T-helper 1 cell (primary cell): ENCODE data around the gene NMNAT2.

Source experiments
- DNase-seq, 5 donors: peaks; one replicate each; pipeline ENCODE4 v3.0.0-alpha.2; 2012 to 2020

The NMNAT2 gene

DNA sequence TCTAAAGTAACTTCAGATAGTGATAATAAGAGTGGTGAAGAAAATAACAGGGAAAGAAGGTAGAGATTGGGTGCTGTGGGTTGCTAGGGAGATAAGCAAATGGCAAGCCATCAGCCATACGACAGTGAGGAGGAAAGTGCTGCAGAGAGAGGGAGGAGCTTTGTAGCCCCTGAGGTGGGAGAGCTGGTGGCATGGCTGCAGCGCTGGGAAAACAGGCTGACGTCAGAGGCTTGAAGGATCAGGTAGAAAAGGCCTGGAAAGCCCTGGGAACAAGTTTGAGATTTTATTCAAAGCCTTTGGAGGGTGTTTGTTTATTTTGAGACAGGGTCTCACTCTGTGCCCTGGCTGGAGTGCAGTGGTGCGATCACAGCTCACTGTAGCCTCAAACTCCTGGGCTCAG is 109.5 kb downstream of the NMNAT2 start:
- no peak for DNase-seq

DNA sequence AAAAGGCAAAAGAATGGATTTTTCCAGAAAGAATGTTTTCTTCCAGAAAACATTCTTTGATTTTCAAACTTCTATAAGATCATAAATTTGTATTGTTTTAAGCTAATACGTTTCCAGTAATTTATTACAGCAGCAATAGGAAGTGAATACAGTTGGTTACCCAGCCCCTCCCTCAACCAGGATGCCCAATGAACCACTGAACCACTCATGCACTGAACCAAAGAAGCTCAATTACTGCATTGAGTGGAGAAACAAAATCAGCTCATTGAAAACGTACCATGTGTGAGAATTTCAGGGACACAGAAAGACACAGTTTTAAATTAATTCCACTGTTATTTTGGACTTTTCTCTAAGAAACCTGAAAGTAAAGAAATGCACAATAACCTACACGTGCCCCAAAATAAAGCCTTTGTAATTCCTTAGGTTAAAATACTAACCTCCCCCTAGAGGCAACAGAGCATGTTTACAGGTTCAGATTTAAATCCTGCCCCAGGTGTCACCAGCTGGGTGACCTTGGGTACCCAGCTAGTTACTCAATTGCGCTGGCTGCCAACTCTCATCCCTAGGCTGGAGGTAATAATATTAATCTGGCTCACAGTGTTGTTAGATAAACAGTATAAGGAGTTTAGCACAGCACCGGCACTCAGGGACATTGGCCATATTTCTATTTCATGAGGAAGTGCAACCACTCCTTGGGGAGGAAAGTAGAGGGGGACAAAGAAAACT is 111.7 kb downstream of the NMNAT2 start:
- DNase-seq = no peak

DNA sequence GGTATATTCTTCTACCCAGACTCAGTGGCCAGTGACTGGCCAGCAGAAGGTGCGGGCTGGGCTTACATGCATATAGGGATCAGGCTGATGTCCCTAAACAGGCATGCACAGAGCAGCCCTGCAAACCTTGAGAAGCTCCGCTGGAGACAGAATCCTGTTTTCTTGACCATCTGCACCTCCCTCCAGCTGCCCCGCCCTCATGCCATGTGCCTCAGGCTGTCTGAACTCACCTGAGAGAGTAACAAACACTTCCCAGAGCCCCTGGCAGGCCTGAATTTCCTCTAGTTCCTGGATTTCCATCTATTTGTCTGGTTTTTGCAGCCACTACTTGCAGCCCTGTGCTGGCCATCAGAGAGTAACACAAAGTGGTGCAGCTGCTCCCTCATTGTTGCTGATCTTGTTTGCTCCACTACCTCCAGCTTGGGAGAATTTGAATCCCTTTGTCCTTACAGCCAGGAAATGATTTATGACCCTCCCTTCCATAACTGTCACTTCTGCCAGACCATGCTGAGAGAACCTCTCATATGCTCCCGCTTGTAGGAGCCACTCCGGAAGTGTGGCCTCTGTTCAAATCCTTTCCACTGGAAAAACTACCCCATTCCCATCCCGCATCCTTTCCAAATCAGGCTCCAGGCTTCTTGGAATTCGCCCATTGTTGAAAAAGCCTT is 113.6 kb downstream of the NMNAT2 start:
- DNase-seq = no peak

DNA sequence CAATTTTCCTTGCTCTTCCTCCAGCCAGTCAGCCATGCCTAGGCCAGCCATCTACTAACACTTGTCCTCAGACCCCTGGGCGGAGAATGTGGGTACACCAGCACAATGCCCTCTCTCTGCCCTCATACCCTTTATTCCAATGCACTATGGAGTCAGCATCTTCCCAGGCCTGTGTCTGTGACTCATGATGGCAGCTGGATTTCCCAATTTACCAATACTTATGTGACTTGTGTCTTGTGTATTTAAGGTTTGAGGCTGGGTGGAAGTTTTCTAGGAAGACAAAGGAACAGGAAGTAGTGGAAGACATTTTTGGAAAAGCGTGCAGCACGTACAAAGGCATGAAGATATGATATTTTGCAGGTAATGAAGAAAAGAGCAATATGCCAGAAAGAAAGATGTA is 114.3 kb downstream of the NMNAT2 start:
- no peak for DNase-seq

DNA sequence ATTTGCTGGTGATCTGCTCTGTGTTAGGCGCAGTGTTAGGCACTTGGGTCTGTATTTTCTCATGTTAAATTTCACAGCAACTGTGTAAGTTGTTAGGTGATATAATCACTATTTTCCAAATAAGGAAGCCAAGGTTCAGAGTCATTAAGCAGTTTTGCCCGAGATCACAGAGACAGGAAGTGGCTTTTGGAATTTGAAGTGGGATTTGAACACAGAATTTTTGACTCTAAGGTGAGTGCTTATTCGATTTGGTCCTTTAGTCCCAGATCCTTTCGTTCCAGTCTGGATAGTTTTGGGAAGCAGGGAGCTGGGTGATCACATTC is 114.9 kb downstream of the NMNAT2 start:
- no peak for DNase-seq

DNA sequence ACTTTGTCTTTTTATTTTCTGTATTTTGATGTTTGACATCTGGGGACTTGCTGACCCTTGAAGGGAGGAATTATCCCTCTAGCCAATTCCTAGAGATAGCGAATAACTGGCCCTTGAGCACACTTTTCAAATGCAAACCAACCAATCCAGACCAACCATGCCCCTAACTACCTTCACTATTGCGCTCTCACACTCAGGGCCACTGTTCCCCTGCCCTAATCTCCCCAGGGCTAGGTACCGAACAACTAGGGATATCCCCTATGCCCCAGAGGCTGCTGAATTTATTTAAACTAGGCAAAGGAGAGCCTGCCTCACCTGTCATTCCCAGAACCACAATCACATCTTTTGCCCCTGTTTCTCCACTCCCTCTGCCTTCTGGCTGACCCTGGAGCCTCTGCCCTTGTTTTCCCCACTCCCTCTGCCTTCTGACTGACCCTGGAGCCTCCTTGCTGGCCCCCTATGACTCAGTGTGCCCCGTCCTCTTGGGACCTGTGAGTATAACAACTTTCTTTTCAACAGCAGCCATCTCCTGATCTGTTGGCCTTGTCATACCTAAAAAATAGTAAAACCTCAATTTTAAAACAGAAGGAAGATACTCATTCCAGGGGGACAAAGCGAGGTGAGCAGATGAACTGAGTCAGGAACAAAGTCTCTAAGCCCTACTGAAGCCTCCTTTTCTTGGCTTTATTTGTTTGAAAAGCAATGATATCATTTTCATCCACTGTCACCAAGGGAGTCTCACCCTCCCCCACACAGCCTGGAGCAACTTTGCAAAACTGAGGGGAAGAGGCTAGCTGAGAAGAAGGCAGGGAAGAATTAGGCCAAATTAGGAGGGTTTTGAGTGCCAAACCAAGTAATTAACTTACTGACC is 115.5 kb downstream of the NMNAT2 start:
- DNase-seq = no peak

DNA sequence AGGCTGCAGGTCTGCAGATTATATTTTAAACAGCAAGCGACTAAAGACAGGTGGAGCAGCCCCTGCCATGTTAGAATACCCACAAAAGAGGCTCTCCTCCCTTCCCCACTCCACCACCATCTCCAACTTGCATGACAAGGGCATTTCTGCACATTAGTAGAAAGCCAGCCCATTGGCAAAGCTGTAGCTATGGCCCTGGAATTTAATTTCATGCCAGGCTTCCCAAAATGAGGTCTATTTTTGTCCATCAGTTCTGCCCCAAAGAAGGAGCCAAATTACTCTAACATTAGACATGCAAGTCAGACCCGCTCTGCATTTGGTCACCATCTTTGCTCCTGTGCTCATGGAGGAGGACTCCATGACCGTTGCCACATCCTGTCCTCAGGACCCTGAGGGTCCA is 116.9 kb downstream of the NMNAT2 start:
- DNase-seq = no peak

DNA sequence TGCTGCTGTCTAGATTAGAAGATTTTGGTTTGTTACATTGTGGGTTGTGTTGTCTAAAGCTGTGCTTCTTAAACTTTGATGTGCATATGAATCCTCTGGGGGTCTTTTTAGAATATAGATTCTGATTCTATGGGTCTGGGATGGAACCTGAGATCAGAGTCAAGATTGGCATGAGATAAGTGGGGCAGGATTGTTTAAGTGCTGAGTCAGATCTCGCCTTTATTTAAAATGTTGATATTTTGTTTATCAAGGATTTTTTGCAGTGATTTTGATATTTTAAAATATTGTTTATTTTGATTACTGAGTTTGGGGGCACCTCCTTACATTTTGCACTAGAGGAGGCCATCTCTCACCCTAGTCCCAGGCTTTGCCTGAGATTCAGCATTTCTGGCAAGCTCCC is 117.4 kb downstream of the NMNAT2 start:
- no peak for DNase-seq

DNA sequence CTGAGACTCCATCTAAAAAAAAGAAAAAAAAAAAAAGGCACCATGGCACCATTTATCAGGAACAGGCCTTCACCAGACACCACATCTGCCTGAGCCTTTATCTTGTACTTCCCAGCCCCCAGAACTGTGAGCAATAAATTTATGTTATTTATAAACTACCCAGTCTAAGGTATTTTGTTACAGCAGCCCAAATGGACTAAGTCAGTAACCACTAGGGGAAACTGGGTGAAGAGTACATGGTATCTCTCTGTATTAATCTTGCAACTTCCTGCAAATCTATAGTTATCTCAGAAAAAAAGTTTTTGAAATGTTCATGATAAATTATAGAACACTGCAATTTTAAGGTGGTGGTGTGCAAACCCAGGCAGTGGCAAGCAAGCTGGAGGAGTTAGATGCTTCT is 117.8 kb downstream of the NMNAT2 start:
- no peak for DNase-seq

DNA sequence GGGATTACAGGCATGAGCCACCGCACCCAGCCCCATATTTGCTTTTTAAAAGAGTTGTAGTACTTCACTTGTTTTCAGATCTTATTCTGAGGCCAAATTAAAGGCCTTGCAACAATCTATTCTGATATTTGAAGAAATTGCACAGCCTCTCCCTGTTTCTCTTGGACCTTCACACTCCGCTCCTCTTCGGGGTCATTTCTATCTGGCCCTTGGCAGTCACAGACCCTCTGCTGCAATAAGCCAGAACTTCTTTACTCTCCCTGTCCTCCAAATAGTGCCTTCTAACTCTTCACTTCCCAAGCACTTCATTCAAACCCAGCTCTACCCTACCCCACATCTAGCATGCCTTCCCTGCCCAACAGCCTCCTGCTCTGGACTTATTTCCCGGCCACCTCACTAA is 121.4 kb downstream of the NMNAT2 start:
- no peak for DNase-seq

DNA sequence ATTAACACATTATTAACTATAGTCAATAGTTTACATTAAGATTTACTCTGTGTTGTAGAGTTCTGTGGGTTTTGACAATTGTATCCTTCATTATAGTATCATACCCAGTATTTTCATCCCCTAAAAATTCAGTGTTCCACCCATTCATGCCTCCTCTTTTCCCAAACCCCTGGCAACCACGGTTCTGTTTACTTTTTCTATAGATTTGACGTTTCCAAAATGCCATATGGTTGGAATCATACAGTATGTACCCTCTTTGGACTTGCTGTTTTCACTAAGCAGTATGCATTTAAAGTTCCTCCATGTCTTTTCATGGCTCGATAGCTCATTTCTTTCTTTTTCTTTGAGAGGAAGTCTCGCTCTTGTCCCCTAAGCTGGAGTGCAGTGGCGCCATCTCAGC is 122.7 kb downstream of the NMNAT2 start:
- DNase-seq = no peak

DNA sequence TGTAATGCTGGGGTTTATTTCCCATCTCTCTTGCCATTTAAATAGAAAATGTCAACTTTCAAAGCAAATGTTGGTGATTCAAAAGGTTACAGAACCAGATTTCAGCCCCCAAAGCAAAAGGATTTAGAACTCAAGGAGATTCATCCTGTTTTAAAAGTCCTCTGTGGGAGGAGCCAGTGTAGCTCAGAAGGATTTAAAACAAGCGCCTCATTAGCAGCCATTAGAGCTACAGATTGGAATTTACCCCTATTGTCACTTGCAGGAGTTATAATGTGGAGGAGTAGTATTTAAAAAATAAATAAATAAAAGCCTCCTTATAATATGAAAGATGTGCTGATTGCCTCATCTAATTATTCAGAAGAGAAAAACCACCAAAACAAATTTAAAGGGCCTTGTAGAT is 124.3 kb downstream of the NMNAT2 start:
- no peak for DNase-seq

DNA sequence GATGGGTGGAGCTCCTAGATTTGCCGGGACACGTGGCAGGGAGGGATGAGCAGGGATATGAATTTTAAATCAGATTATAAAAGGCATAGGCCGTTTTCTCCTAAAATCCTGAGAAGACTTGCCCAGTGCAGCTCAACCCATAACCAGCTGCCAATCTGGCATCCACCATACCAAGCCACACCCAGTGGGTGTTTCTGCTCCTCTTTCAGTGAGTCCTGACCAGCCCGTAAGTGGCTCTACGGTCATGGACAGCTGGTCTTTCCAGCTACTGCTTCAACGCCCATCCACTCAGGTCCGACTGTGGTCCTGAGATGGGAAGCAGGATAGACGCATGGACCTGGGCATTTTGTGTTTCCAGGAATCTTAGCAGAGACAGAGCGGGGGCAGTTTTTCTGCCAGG is 124.9 kb downstream of the NMNAT2 start:
- DNase-seq = no peak

DNA sequence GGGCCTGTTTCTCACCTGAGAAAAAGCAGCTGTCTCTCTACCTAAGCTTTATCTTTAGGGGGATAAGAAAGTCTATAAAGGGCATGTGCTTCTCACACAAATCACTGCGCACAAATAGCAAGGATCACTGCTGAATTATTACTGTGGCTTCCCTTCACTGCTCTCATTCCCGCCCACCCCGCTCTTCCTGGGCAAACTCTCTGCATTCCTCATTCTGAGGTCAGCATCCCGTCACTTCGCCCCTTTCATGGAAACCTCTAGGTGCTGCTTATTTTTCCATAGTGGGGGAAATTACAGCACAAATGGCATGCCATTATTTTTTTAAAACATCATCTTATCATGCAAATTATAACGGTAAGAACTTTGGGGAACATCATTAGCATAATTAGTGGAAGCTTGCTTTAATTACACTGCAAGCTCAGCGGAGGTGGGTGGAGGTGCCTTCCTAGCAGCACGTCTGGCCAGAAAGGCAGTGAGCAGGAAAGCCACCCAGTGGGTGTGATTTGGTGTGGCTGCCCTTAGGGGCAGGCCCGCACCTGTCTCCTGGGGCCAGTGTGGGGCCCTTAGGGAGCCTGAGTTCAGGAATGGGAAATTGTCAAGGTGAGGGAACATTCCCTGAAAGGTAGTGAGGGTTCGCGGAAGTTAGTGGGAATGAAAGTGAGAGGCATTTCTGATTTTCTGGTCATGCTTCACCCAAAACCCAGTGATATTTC is 126.2 kb downstream of the NMNAT2 start:
- DNase-seq = no peak

DNA sequence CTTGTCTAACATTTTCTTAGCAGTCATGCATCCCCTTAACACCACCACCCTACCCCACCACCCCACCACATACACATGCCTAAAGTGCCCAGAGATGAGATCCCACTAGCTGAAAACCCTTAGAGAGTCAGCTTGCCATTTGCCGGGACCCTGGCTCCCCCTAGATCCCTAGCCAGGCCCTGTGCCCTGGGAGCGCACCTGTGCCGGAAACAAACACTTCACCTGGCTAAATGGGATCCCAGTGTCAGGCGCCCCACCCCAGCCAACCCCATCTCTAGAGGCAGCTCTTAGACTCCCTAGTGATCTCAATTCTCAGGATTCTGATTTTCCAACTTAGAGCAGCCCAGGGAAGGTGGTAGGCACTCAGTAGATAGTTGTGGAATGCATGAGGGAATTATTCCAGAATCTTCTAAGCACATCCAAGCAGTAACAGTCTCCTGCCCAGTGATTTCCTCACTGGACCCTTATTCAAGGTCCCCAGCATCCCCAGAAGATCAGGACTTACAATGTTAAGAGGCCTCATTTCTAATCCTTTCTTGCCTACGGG is 126.9 kb downstream of the NMNAT2 start:
- no peak for DNase-seq

DNA sequence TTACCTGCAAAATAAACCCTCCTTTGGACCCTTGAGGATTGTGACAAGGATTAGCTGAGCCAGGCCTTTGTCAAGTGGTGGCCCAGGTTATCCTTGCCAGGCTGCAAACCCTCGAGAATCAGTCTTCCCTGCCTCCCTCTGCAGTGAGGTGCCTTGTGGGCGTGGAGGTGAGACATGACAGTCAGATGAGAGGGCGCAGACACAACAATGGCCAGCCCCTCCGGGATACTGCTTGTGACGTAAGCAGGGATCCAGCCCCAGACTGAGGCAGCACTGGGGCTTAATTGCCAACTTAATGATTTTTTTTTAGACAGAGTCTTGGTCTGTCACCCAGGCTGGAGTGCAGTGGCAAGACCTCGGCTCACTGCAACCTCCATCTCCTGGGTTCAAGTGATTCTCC is 127.6 kb downstream of the NMNAT2 start:
- DNase-seq = no peak

DNA sequence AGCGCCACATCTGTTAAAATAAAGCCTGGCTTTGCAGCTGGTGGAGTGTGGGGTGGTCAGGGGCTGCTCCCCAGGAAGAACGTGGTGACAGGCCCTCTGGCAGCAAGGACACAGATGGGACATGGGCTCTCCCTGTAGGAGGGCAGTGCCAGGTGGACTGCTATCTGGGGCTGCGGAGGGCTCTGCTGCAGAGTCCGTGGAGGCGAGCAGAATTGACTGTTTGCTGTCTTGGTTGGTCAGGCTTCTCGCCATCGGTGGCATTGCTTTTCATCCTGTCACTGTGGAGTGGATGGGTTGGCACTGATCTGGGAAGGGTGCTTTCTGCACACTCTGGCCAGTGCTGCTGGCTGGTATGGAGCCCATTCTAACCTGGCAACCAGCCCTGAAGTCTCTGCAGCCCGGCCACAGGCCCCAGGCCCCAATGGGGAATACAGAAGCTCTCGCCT is 129.1 kb downstream of the NMNAT2 start:
- DNase-seq = no peak

DNA sequence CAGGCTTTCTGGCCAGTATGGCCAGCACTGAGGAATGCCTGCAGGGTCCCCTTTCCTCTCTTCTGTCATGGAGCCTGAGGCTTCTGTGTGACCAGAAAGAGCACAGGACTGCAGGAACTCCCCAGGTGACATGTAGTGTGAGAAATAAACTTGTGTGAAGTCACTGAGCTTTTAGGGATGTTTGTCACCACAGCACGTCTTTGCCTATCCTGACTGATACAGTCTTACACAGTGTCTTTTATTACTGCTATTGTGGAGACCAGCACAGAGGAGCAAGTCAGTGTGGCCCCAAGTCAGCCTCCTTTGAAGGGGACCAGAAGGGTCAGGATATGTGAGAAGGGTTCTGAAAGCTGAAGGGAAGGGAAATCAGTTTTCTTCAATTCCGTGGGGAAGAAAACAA is 129.6 kb downstream of the NMNAT2 start:
- no peak for DNase-seq

DNA sequence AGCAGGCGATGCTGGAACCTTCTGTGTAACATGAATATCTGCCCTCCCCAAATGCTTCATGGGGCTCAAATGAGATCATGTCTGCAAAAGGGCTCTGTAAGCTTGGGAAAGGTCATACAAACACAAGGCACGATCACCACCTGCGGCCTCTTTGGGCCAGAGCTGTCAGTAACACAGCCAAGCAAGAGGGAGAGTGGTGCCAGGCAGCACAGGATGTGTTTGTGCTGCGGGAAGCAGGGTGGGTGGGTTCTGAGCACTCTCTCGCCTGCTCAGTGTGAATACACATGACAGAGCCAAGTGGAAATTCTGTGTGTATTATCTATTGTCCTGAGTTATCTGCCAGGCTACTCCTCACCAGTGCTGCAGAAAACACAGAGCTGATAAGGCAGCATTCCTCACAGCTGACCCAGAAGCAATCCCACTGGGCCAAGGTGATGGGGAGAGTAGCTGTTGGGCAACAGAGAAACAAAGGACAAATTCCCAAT is 130.9 kb downstream of the NMNAT2 start:
- DNase-seq = no peak

DNA sequence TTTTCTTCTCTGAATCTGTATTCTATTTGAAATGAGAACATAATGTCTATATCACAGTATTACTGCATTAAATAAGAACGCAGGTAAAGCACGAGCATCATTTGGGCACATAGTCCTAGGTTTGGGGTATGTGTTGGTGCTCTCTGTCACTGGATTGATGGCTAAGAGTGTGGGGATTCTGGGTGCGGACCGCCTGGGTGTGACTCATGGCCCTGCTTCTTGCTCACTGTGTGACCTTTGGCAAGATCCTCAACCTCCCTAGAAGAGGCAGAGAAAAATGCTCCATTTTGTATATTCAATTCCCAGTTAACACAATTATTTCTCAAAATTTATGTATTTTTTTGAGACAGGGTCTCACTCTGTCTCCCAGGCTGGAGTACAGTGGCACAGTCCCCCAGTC is 132.4 kb downstream of the NMNAT2 start:
- no peak for DNase-seq

DNA sequence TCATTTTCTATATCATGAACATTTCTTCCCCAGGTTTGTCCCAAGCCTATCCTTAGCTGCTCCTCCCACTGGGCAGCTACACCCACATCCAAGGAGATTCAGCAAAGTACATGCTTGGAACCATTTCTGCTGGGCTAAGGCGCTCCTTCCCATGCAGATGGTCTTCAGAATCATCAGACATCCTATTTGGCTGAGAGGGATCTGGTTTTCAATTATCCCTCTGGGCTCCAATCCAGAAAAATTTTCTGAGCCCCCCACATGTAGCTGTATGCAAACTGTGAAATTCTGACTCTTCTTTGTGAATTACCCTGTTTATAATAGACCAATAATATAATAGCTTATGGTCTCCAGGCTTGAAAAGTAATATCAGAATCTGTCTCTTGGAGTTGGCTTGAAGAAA is 132.9 kb downstream of the NMNAT2 start:
- DNase-seq = no peak

DNA sequence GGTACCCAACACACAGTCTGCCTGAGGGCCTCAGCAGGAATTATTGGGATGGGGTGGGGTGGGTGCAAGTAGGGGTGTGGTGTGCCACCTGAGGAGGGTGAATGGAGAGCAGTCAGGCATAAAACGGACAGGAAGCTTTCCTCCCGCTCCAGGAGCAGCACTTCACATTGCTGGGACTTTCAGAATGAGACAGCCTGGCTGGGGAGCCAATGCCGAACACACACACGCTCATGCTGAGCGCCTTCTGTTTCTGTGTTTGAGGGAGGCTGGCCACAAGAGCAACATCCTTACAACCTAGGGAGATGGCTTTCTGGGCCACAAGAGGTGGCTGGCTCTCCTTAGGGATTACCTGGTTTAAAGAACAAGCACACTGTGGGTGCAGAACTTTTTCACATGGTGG is 134.1 kb downstream of the NMNAT2 start:
- DNase-seq = no peak

DNA sequence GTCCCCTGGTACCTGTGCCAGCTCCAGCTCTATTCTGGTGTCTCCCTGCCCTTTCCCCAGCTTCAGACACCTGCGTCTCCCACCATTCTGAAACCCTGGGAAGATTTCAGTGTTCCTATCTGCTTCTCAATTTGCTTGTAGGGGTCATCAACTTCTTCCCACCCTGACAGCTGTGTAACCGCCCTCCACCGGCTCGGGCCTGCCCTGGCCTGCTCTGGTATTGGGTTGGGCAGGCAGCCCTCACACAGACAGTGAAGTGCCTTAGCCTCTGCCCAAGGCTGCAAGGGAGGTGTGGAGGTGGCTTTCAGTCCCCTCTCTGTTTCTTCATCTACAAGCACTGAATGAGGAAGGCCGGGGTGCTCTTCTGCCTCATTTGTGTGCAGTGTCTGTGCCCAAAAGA is 134.9 kb downstream of the NMNAT2 start:
- DNase-seq = no peak
